Measurements from ENCODE around the gene CRISP1.

DNA sequence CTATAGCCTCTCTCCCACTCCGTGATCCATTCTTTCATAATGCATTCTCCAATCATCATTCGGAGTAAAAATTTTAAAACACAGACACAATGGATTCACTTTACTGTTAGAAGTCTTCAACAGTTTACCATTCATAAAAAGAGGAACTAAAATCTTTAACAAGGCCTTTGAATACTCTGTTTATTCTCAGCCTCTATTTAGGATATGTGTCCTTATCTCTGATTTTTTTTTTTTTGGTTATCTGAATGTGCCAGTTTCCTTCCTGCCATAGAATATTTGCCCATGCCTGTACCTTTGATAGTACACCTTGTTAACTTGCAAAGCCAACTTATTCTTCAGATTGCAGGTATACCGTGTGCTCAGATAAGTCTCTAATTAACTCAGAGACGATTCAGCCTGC lies 11.1 kb downstream of the CRISP1 start:
- no peak for TF ChIP-seq POLR2AphosphoS5 (IDR thresholded peaks at IDR 0.05)
- TF ChIP-seq, protein P1, sequence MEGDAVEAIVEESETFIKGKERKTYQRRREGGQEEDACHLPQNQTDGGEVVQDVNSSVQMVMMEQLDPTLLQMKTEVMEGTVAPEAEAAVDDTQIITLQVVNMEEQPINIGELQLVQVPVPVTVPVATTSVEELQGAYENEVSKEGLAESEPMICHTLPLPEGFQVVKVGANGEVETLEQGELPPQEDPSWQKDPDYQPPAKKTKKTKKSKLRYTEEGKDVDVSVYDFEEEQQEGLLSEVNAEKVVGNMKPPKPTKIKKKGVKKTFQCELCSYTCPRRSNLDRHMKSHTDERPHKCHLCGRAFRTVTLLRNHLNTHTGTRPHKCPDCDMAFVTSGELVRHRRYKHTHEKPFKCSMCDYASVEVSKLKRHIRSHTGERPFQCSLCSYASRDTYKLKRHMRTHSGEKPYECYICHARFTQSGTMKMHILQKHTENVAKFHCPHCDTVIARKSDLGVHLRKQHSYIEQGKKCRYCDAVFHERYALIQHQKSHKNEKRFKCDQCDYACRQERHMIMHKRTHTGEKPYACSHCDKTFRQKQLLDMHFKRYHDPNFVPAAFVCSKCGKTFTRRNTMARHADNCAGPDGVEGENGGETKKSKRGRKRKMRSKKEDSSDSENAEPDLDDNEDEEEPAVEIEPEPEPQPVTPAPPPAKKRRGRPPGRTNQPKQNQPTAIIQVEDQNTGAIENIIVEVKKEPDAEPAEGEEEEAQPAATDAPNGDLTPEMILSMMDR (IDR thresholded peaks at IDR 0.05): no peak

All from transverse colon (tissue), 4 donors.